Measurements from ENCODE around the gene SLC47A2.

- TF ChIP-seq EZH2 (IDR thresholded peaks at IDR 0.05; ENCODE audit: low read length) (no peak), CTCF (optimal IDR thresholded peaks at IDR 0.05 in 1 of 3, IDR thresholded peaks at IDR 0.05 in 1 of 3, conservative IDR thresholded peaks at IDR 0.05 in 1 of 3; ENCODE audit: extremely low read depth in 1 of 3, insufficient read depth in 2 of 3, low read length in 3 of 3) (no peak)
Measured at GRCh38 chr17:19631905-19632304, 84.5 kb downstream of the SLC47A2 start.
